ENCODE measurements around the gene TRMT10B.

TRMT10B gene
- long read RNA-seq, donor 1, partial matches to known transcripts: 0 of 1 reads
- long read RNA-seq, donor 1, other reads (novel, unspliced or antisense): 0 of 1 reads
- long read RNA-seq, donor 2, partial matches to known transcripts: 0 of 1 reads
- long read RNA-seq, donor 2, other reads (novel, unspliced or antisense): 0 of 1 reads
- long read RNA-seq, donor 3, partial matches to known transcripts: 0 of 13 reads
- long read RNA-seq, donor 3, other reads (novel, unspliced or antisense): 12 of 13 reads
- long read RNA-seq, donor 4, partial matches to known transcripts: 21 of 29 reads
- long read RNA-seq, donor 4, other reads (novel, unspliced or antisense): 8 of 29 reads
- long read RNA-seq, donor 5, partial matches to known transcripts: 0 of 1 reads
- long read RNA-seq, donor 5, other reads (novel, unspliced or antisense): 0 of 1 reads
- long read RNA-seq, donor 6: 0 reads
- long read RNA-seq, donor 7, partial matches to known transcripts: 49 of 58 reads
- long read RNA-seq, donor 7, other reads (novel, unspliced or antisense): 8 of 58 reads
- long read RNA-seq, donor 8: 0 reads

GRCh38 chr9:37753489-37754190, at the start of gene TRMT10B:
Gene TRMT10B, plus strand, starts transcription at chr9:37753805. Its CDS starts 8,127 bp downstream, at chr9:37761932.
- peak; percentile 65 for DNase-seq

GRCh38 chr9:37705787-37706186, 47.8 kb upstream of the TRMT10B start:
- DNase-seq: no peak

- DNase-seq: no peak
Measured at GRCh38 chr9:37706290-37706689, 47.3 kb upstream of the TRMT10B start.

- DNase-seq: no peak
Measured at GRCh38 chr9:37707748-37708147, 45.9 kb upstream of the TRMT10B start.

- DNase-seq: no peak
Measured at GRCh38 chr9:37710046-37710445, 43.6 kb upstream of the TRMT10B start.

- DNase-seq: peak; percentile 13
Measured at GRCh38 chr9:37715260-37715659, 38.3 kb upstream of the TRMT10B start.

GRCh38 chr9:37715991-37716505, 37.6 kb upstream of the TRMT10B start:
- no peak for DNase-seq

GRCh38 chr9:37719526-37719925, 34.1 kb upstream of the TRMT10B start:
- DNase-seq: no peak

GRCh38 chr9:37727013-37727412, 26.6 kb upstream of the TRMT10B start:
- no peak for DNase-seq

- DNase-seq: no peak
Measured at GRCh38 chr9:37729499-37729898, 24.1 kb upstream of the TRMT10B start.

GRCh38 chr9:37730256-37730655, 23.3 kb upstream of the TRMT10B start:
- no peak for DNase-seq

GRCh38 chr9:37730839-37731238, 22.8 kb upstream of the TRMT10B start:
- no peak for DNase-seq

GRCh38 chr9:37732086-37732741, 21.4 kb upstream of the TRMT10B start:
- DNase-seq: no peak

GRCh38 chr9:37732952-37733351, 20.7 kb upstream of the TRMT10B start:
- no peak for DNase-seq

GRCh38 chr9:37739222-37739621, 14.4 kb upstream of the TRMT10B start:
- DNase-seq: no peak

- DNase-seq: no peak
Measured at GRCh38 chr9:37740128-37740527, 13.5 kb upstream of the TRMT10B start.

GRCh38 chr9:37740631-37741328, 12.8 kb upstream of the TRMT10B start:
- DNase-seq: no peak

GRCh38 chr9:37745970-37746369, 7.6 kb upstream of the TRMT10B start:
- DNase-seq: no peak

GRCh38 chr9:37746448-37747270, 6.9 kb upstream of the TRMT10B start:
- no peak for DNase-seq

GRCh38 chr9:37747271-37747753, 6.3 kb upstream of the TRMT10B start:
- peak; percentile 16 for DNase-seq

GRCh38 chr9:37749129-37749528, 4.5 kb upstream of the TRMT10B start:
- DNase-seq: no peak

Measured in right kidney (tissue), 9 donors.